Stimulated activated naive CD4-positive, alpha-beta T cell (primary cell): ENCODE results near the gene PRKAR2B.
A peak's percentile ranks its signal among the peaks of the same experiment; 100 is the strongest.

Experiments
- DNase-seq, 6 experiments: peaks; one replicate each; lab custom pipeline; 2025; lab: John Stamatoyannopoulos, UW

PRKAR2B gene

GRCh38 chr7:107185716-107186115 lies 141.2 kb downstream of the PRKAR2B start:
- DNase-seq: no peak

GRCh38 chr7:107186240-107186639 lies 141.7 kb downstream of the PRKAR2B start:
- DNase-seq: no peak

- DNase-seq: no peak
Observed at GRCh38 chr7:107187774-107188173, 143.3 kb downstream of the PRKAR2B start.

- DNase-seq: no peak
Observed at GRCh38 chr7:107190090-107190489, 145.6 kb downstream of the PRKAR2B start.

GRCh38 chr7:107194052-107194451 lies 149.5 kb downstream of the PRKAR2B start:
- no peak for DNase-seq

GRCh38 chr7:107196834-107197610 lies 152.5 kb downstream of the PRKAR2B start:
- DNase-seq: no peak

- DNase-seq: peak in 1 of 6 experiments; percentile 6
Observed at GRCh38 chr7:107201795-107202450, 157.4 kb downstream of the PRKAR2B start.

GRCh38 chr7:107203607-107204006 lies 159.1 kb downstream of the PRKAR2B start:
- DNase-seq: no peak

- DNase-seq: no peak
Observed at GRCh38 chr7:107206136-107206535, 161.6 kb downstream of the PRKAR2B start.

GRCh38 chr7:107206706-107207105 lies 162.2 kb downstream of the PRKAR2B start:
- no peak for DNase-seq

- DNase-seq: no peak
Observed at GRCh38 chr7:107207459-107207858, 163.0 kb downstream of the PRKAR2B start.

- DNase-seq: no peak
Observed at GRCh38 chr7:107208024-107208521, 163.6 kb downstream of the PRKAR2B start.

- DNase-seq: no peak
Observed at GRCh38 chr7:107208563-107208962, 164.1 kb downstream of the PRKAR2B start.

GRCh38 chr7:107209565-107209964 lies 165.1 kb downstream of the PRKAR2B start:
- no peak for DNase-seq

- DNase-seq: no peak
Observed at GRCh38 chr7:107210400-107210799, 165.9 kb downstream of the PRKAR2B start.
